Fibroblast of skin of left quadriceps (primary cell): Measurements from ENCODE around the gene ABCB8.
A peak's percentile ranks its signal among the peaks of the same experiment; 100 is the strongest.

Source experiments
- DNase-seq, 2 experiments: peaks; one replicate each; pipeline ENCODE4 v3.0.0-alpha.2; 2013; ENCODE audit warnings: low read depth in 2 of 2

Gene ABCB8

DNA sequence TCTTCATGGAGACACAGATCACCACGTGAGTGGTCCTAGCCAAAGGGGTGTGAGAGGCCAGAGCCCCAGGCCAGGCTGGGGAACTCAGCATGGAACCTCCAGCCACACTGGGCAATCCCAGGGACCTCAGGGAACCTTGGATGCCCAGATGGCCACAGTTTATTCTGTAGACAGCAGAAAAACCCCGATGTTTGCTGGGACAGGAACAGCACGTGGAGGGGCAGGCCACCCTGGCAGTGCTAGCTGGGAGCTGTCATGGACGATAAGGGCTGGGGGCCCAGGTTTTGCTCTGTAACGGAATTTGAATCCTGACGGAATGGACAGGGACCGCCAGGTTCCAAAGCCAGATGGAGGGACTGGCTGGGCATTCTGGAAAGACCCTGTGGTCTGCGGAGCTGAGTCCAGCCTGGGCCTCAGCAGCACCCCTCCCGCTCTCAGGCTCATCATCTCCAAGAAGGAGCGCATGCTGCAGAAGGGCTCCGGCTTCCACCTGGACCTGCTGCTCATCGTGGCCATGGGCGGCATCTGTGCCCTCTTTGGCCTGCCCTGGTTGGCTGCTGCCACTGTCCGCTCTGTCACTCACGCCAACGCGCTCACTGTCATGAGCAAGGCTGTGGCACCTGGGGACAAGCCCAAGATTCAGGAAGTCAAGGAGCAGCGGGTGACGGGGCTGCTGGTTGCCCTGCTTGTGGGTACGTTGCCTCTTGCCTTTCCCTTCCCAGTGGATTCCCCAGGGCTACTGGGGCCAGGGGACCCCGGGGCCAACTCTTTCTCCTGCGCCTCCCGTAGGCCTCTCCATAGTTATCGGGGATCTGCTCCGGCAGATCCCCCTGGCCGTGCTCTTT is 46.8 kb downstream of the ABCB8 start:
- no peak for DNase-seq

GRCh38 chr7:151075662-151075971 is 47.4 kb downstream of the ABCB8 start:
- no peak for DNase-seq

GRCh38 chr7:151075978-151076426 is 47.8 kb downstream of the ABCB8 start:
- DNase-seq, result no peak

DNA sequence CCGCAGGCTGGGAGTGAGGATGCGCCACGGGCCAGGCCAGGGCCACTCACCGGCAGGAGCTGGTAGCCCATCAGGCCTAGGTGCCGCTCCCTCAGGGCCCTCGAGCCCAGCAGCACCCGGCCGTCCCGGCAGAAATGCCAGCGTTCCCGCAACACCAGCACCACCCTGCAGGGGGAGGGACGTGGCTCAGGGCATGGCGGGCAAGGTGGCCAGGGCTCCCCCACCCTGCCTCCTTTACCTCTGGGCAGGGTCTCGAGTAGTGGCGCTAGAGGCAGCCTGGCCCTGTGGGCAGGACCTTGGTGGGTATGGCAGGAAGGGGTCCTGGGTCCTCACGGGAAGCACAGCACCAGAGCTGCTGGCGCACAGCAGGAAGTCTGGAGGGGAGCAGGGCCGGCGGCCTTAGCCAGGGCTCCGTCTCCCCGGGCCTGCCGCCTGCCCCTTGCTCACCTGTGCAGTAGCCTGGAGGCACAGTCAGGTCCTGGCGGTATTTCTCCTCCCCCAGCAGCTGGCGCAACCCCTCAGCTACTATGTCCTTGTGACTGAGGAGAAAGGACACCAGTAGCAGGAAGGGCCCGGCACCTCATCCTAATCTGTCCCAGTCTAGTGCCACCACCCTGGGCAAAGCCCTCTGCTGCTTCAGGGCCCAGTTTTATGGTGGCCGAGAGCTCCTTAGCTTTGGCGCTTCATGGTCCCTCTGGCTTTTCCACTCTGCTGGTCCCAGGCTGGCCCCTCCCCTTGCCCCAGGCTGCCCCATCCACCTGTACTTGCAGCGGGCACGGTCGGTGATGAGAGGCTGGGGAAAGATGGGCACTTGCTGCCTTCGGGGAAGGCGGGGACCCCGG is 48.8 kb downstream of the ABCB8 start:
- no peak for DNase-seq

- no peak for DNase-seq
These were observed 49.5 kb downstream of the ABCB8 start for GRCh38 chr7:151077705-151078232.

DNA sequence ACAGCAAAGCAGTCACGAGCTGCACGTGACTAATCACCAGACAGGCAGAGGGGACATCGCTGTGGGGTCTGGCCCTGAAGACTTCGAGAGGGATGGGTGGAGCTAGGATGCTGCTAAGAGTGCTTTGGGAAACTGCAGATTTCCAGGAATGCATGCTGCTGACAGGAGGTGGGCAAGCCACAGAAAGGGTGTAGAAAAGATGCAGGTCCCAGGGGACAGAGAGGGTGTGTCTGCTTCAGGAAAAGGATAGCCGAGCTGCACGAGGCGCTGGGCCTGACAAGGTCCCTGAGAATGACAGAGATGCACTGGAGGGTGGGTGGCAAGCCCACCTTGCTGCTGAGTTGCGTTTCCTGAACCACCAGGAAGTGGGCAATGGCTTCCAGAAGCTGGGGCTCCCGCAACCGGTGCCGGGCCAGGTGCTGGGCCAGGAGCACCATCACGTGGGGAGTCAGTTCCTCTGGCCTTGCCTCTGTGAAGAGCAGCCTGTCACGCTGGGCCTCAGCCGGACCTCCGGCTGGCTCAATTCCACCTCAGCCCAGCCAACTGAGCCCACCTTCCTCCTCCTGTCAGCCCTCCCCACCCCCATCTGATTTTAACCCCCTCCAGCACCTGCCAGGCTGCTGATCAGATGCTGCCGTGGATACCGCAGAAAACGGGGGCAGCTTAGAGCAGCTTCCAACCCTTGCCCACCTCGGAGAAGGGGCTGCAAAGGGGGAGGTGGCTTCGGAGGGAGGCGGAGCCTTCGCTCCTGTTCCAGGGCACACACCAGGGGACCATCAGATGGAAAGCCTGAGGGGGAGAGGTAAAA is 50.2 kb downstream of the ABCB8 start:
- DNase-seq, result no peak

GRCh38 chr7:151079199-151079910 is 51.1 kb downstream of the ABCB8 start:
- no peak for DNase-seq

DNA sequence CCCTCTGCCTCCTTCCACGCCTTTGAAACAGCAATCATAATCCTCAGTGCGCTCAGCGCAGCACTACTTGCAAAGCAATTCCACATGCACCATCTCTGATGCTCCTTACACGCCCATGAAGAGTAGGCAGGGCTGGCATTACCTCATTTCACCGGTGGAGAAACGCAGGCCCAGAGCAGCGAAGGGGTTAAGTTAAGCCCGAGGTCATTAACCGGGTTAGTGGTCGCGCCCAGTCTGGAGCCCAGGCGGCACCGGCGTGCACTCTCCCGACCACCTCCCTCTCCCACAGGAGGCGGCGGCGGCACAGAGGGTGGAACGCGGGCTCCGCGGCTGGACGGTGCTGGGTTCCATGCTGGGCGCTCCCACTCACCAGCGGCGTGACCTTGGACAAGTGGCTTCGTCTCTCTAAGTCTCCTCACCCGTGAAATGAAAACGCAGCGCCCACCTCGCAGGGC is 51.8 kb downstream of the ABCB8 start:
- no peak for DNase-seq

DNA sequence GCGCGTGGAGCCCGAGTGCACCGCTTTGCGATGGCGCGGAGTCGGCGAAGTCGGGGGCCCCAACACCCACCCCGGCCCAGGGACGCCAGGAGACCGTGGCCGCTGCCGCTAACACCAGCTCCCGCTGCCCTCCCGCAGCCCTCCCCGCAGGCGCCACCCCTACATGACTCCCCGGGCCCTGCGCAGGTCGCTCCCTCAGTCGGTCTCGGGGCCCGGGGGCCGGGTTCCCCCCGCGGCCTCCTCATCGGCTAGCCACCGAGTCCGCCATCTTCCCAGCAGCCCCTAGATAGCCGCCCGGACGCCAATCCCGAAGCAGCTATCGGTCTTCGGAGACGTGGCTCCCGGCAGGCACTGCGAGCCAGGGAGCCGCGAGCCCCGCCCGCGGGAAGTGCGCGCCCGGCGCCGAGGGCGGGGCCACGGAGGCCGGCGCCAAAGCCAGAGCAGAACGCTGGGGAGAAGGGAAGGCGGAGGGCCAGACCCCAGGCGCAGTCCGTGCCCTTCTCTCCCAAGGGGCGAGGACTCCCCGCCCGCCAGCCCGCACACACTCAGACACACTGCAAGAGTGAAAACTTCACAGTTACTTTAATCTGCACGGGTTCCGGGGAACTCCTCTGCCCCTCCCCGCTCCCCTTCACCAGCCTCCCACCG is 52.4 kb downstream of the ABCB8 start, which contains the start of gene FASTK:
TSS of gene FASTK (minus strand) at position 288 of the 648 bp plus-strand sequence. CDS start at position 245, 43 bp downstream.
- DNase-seq, result peak; percentile 74 to 78

- DNase-seq, result no peak
These were observed 53.2 kb downstream of the ABCB8 start for GRCh38 chr7:151081170-151082101.

DNA sequence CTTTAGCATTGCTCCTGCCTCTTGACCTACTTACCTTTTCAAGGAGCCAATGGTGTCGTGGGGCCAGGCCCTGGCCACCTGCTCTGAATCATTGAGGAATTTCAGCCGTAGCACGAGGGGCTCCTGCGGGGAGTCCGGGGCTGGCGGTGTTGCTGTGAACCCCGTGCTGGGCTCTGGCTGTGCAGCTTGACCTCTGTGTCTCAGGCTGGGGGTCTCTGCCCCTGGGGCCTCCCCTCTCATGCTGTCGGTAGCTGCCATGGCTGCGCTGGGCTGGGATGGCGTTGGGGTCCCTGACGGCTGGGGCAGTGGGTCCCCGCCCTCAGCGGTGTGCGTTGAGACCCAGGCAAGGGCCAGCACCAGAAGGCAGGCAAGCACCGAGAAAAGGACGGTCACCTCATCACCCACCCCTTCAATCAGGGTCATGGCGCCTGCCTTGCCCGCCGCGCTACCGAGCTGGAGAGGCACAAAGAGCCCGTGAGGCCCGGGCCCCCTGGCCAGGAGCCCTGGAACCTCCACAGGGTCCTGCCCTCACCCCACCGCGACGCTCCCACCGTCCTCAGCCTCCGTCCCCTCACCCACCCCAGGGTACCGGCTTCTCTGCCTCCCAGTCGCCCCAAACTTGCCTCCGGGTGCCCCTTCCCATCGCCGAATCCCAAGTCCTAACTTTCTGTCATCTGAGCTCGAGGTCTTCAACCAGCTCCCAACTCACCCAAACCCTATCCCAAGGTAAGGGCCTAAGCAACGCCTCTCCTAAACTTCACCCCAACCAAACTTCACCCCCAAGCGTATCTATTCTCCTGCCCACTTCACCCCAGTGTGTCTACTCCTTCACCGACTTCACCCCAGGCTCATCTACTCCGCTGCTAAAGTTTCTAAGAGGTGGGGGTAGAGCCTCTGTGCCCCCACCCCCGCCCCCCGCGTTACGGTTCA is 54.2 kb downstream of the ABCB8 start:
- no peak for DNase-seq

- no peak for DNase-seq
These were observed 55.0 kb downstream of the ABCB8 start, which contains the start of gene TMUB1 for GRCh38 chr7:151083071-151083823. TSS of gene TMUB1 (minus strand) at chr7:151083493. CDS start at chr7:151082563, 930 bp downstream.

DNA sequence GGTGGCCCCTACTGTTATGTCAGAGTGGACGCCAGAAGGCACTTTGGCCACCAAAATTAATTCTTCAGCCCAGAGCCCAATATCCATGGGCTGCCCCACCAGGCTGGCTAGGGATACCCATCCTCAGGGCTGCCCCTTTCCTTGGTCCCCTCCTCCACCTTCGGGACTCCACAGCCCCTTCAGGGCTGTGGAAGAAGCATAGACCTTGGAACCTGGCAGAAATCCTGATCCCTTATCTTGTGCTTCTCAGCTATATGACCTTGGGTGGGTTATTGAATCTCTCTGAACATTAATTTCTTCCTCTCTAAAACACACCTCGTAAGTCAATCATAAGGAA is 55.5 kb downstream of the ABCB8 start:
- no peak for DNase-seq

- no peak for DNase-seq
These were observed 57.1 kb downstream of the ABCB8 start for GRCh38 chr7:151085329-151085690.

DNA sequence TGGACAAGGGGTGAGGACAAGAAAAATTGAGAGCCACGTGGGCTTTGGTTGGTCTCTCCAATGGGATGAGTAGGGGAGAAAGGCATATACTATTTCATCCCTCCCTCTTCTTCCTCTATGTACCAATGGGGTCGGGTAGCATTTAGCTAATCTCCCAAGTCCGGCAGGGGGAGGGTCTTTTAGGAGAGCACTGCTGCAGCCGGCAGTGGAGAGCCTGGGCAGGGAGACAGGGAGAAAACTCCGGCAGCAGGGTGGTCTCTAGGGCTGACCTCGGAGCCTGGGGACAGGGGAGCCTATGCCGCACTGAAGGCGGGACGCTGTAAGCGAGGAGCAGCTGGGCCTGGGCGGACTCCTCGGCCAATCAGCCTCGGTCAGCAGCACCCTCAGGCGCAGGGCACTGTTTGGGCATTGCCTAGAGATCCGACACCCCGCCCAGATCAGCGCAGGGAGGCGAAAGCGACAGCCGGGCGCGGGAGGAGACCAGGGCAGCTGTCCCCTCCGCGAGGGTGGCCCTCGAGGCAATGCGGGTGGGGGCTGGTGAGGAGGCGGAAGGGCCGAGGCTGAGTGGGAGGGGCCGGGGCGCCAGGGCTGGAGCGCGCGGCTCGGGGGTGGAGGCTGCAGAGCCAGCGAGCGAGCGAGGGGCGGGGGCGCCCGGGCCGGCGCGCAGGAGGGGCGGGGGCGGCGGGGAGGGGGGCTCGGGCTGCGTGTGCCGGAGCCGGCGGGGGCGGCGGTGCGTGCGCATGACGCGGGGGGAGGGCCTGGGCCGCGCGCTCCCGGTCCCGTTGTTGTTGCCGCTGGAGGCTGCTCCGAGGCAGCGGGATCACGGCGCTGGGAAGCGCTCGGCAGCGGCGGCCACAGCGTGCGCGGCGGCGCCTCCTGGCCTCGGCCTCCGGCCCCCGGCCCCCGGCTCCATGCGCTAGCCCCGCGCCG is 57.7 kb downstream of the ABCB8 start, which contains the start of gene AGAP3:
TSS of gene AGAP3 (plus strand) at position 785 of the 930 bp plus-strand sequence. CDS start 267 bp downstream, outside the sequence.
- DNase-seq, result peak; percentile 43 to 49

- no peak for DNase-seq
These were observed 58.6 kb downstream of the ABCB8 start for GRCh38 chr7:151086802-151087244.
